Raji (cell line): ENCODE measurements around the gene TMEM41A.

Experiments used
- POLR2A ChIP-seq: IDR thresholded peaks from 2 replicates; pipeline ENCODE4 v1.6.1; 2011; ENCODE audit warnings: low read depth, low read length, control low read depth; ENCODE audit not compliant: insufficient read depth

Gene TMEM41A

GRCh38 chr3:185508335-185508991 lies 9.6 kb upstream of the TMEM41A start:
- TF ChIP-seq POLR2A, result no peak

DNA sequence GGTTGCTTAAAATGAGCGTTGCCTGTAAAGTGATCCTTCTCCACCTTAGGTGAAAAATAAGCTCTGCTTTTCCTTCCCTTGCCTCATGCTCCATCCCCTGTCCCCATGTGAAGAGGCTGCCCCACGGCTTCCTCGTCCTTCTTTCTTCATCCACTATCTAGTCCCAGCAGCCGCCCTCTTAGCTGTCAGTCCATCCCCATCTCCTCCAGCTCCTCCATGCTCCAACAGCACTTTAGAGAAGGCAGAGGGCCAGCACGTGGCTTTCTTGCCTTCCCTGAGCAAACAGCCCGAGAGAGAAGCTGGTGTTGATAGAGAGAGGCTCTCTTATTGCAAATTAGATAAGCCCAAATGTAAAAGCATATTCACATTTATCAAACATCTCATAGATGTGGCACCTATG lies 9.0 kb upstream of the TMEM41A start:
- TF ChIP-seq POLR2A, result no peak

DNA sequence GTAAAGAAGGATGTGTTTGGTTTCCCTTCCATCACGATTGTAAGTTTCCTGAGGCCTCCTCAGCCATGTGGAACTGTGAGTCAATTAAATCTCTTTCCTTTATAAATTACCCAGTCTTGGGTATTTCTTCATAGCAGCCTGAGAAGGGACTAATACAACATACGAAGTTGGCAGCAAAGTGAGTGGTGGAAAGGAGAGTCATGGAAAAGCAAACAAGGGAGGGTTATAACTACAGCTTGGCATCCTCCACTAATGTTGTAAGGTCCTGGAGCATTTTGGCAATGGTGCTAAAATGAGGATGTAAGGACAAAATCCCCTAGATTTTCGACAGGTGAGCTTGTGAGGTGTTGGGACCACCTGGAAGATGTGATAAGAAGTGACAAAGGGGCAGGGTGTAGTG lies 5.8 kb upstream of the TMEM41A start:
- no peak for TF ChIP-seq POLR2A

GRCh38 chr3:185503521-185503920 lies 4.7 kb upstream of the TMEM41A start:
- TF ChIP-seq POLR2A, result no peak

- no peak for TF ChIP-seq POLR2A
Measured at GRCh38 chr3:185502987-185503386, 4.2 kb upstream of the TMEM41A start.

GRCh38 chr3:185490241-185490640 lies 8.6 kb downstream of the TMEM41A start:
- no peak for TF ChIP-seq POLR2A

DNA sequence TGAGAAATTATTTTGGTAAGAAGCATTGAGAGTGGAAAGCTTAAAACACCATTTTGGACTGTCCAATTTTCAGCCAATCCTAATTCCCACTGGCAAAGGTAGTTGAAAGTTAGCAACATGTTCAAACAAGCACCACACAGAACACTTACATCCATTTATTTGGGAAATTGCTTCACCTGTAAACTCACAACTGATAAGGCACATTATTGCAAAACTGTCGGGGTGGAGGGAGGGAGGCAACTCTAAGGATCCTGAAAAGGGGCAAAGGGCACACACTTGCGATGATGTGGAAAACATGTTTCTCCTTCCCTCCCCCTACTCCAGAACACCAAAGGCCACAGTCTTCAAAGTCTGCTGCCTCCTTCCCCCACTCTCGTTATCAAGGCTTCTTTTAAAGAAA lies 9.4 kb downstream of the TMEM41A start:
- TF ChIP-seq POLR2A, result no peak

- TF ChIP-seq POLR2A, result no peak
Measured at GRCh38 chr3:185488465-185488864, 10.4 kb downstream of the TMEM41A start.

GRCh38 chr3:185486394-185486793 lies 12.4 kb downstream of the TMEM41A start:
- no peak for TF ChIP-seq POLR2A

GRCh38 chr3:185484296-185484695 lies 14.5 kb downstream of the TMEM41A start:
- no peak for TF ChIP-seq POLR2A

DNA sequence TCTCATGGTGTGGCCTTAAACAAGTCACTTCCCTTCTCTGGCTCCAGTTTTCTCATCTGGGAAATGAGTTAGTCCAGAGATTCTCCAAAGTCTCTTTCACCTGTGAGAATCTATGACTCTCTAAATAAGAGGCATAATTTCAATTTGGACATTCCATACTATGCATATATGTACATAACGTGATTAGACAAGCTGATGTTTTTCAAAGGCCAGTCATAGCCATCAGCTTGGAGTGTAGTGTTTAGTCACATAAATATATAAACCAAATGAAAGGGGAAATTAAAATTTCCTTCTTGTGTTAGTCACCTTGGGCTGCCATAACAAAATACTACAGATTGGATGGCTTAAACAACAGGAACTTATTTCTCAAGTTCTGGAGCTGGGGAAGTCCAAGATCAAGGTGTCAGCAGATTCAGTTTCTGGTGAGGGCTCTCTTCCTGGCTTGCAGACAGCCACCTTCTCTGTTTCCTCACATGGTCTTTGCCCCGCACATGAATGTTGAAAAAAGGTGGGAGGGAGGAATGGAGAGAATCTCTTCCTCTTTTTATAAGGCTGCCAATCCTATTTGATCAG lies 19.4 kb downstream of the TMEM41A start:
- TF ChIP-seq POLR2A, result no peak

DNA sequence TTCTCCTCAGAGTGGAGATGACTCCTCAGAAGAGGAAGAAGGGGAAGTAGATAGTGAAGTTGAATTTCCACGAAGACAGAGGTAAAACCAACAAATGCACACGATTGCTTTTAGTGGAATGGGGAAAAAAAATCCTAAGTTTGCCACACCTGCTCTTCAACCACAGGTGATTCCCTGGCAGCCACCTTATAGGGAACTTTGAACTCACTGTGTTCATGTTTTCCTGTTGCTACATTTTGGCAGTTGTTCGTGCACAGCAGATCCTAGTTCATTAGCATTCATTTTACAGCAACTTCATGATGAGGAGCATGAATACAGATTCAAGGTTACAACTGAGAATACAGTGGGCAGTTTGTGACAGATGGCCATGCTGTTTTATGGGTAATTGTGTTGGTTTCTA lies 21.5 kb downstream of the TMEM41A start:
- TF ChIP-seq POLR2A, result no peak

- TF ChIP-seq POLR2A, result no peak
Measured at GRCh38 chr3:185473290-185473815, 25.5 kb downstream of the TMEM41A start.

- TF ChIP-seq POLR2A, result no peak
Measured at GRCh38 chr3:185470323-185470722, 28.5 kb downstream of the TMEM41A start.

DNA sequence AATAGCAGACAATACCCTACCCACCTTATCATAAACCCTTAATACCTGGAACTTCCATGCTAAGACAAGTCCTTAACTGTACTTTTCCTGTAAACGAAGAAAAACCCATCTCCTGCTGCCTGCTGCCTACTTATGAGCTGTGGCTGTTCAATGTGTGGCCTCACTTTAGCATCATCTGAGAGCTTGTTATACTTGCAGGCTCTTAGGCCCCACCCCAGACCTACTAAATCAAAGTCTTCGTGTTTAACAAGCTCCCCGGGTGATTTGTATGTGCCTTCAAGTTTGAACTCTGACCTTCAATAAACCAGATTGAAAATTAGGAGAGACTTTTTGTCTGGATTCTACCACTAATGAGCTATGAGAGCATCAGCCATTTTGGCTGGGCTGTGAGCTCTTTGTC lies 29.3 kb downstream of the TMEM41A start:
- TF ChIP-seq POLR2A, result no peak

GRCh38 chr3:185465471-185465870 lies 33.4 kb downstream of the TMEM41A start:
- TF ChIP-seq POLR2A, result no peak
